Left colon (tissue), 2 donors: Measurements from ENCODE around the gene TANGO2. TPM values are rescaled to one million over a fixed set of nuclear protein-coding genes. Genes with fewer than 3 reads are reported as not detected.

ENCODE experiments used
- ATAC-seq: fragments of 200-7000 bp; cut with Tn5 transposase; one replicate; pipeline ENCODE4 v1.9.1; 2020; ENCODE audit warnings: mild to moderate bottlenecking, moderate library complexity
- DNase-seq, 2 donors: peaks; one replicate each; pipeline ENCODE4 v3.0.0-alpha.2; 2020
- intact Hi-C, 2 donors: fragments of 100-400 bp; cut with DNase I in 1 of 2; cut with micrococcal nuclease in 1 of 2; formaldehyde crosslinking; loops; one replicate each; pipeline versions ENCODE4 v1.11.2 to v1.14.0; 2022; cut with DNase I, micrococcal nuclease
- total RNA-seq, 2 donors: library from RNA; stranded (reverse); fragmentation: NEBNext Ultra II Directional; extraction: Animal tissue kit (Norgen Biotek cat#: 25700); gene quantifications; one replicate each; pipeline ENCODE4 v1.2.1, GENCODE V29; 2021
- donor health status: DM: no; HTN: no; CAD: no.
- donor health status: DM: yes; HTN: yes; CAD: no.

The TANGO2 gene
- total RNA-seq, 2 donors from 2014 or later: 28.7 to 29.9 TPM

- ATAC-seq: peak; percentile 98
- intact Hi-C loops: no loop called here
- DNase-seq: peak; percentile 85 to 93
These were observed 31.7 kb downstream of the TANGO2 start for GRCh38 chr22:20052309-20053259.

- ATAC-seq: no peak
These were observed 32.6 kb downstream of the TANGO2 start for GRCh38 chr22:20053407-20054033.

GRCh38 chr22:20054034-20054427 is 33.1 kb downstream of the TANGO2 start:
- intact Hi-C loops: no loop called here
- DNase-seq (no peak), ATAC-seq (no peak)

More at GRCh38 chr22:20053407-20054033, 32.6 kb downstream of the TANGO2 start:
- intact Hi-C loops: no loop called here
- no peak for DNase-seq

- DNase-seq (no peak), ATAC-seq (no peak)
- intact Hi-C loops: no loop called here
These were observed 33.6 kb downstream of the TANGO2 start for GRCh38 chr22:20054485-20054884.

GRCh38 chr22:20055144-20055543 is 34.2 kb downstream of the TANGO2 start:
- intact Hi-C loops: no loop called here
- no peak for ATAC-seq

GRCh38 chr22:20055654-20056053 is 34.7 kb downstream of the TANGO2 start:
- ATAC-seq (no peak), DNase-seq (no peak)
- intact Hi-C loops: no loop called here

More at GRCh38 chr22:20055144-20055543, 34.2 kb downstream of the TANGO2 start:
- DNase-seq: no peak

- no peak for DNase-seq
- ATAC-seq: no peak
- intact Hi-C loops: no loop called here
These were observed 35.3 kb downstream of the TANGO2 start for GRCh38 chr22:20056161-20056560.

- ATAC-seq: no peak
- intact Hi-C loops: no loop called here
- DNase-seq: no peak
These were observed 35.9 kb downstream of the TANGO2 start for GRCh38 chr22:20056696-20057386.

GRCh38 chr22:20057596-20058268 is 36.8 kb downstream of the TANGO2 start:
- DNase-seq (no peak), ATAC-seq (no peak)
- intact Hi-C loops: no loop called here

GRCh38 chr22:20058989-20059770 is 38.3 kb downstream of the TANGO2 start:
- DNase-seq (no peak), ATAC-seq (no peak)
- intact Hi-C loops: no loop called here

GRCh38 chr22:20060700-20061480 is 40.0 kb downstream of the TANGO2 start:
- intact Hi-C loops: no loop called here
- ATAC-seq (no peak), DNase-seq (no peak)

- intact Hi-C loops: no loop called here
- no peak for ATAC-seq
- DNase-seq: no peak
These were observed 40.6 kb downstream of the TANGO2 start for GRCh38 chr22:20061481-20061861.

- ATAC-seq (no peak), DNase-seq (no peak)
- intact Hi-C loops: no loop called here
These were observed 41.3 kb downstream of the TANGO2 start for GRCh38 chr22:20062043-20062765.

- intact Hi-C loops: no loop called here
- DNase-seq: no peak
- ATAC-seq: no peak
These were observed 41.8 kb downstream of the TANGO2 start for GRCh38 chr22:20062766-20063083.

GRCh38 chr22:20063271-20064139 is 42.6 kb downstream of the TANGO2 start:
- no peak for DNase-seq
- ATAC-seq: peak; percentile 7
- intact Hi-C loops: no loop called here

GRCh38 chr22:20064140-20064480 is 43.2 kb downstream of the TANGO2 start:
- ATAC-seq: no peak
- intact Hi-C loops: no loop called here
- DNase-seq: no peak
